Measurements from ENCODE around the gene DTNBP1.

DNA sequence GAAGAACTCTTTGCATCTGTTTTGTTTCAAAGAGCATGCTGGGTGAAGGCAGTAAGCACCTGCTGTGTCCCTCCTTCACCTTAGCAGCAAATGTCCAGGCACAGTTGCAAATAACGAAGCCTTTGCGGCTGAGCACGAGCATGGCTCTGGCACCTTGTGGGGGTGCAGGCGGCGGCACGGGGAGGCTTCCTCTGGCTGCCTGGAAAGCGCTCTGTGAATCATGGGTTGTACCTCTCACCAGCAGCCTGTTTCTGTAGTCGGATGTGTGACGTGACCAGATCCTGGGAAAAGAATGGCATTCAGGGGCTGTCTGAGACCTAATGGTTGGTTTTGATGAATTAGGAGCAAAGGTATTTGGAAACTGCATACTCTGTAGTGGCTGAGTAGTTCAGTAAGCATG is 144.8 kb downstream of the DTNBP1 start:
- TF ChIP-seq YY1 (IDR thresholded peaks at IDR 0.05; ENCODE audit: insufficient read depth, insufficient read length) = no peak
- TF ChIP-seq ZNF274 (IDR thresholded peaks at IDR 0.05; ENCODE audit: low read depth, low read length) = no peak

Data from NT2/D1 (cell line).